GM12878 (cell line): ENCODE results near the gene GJB6. TPM values are rescaled to one million over a fixed set of nuclear protein-coding genes. Genes with fewer than 3 reads are reported as not detected.

Source experiments
- ATAC-seq: fragments of 200-7000 bp; cut with Tn5 transposase; 3 replicates; pipeline ENCODE4 v1.9.1; 2020; ENCODE audit warnings: mild to moderate bottlenecking, moderate library complexity
- BruUV-seq: library from RNA; stranded (reverse); fragments of 400-500 nt; replicated peaks from 2 replicates; lab custom pipeline; 2021; lab: Mats Ljungman, UMichigan
- CTCF ChIA-PET: fragments of 300-600 bp; sonication (Branson Sonifier 250); formaldehyde crosslinking; extraction: SDS; loops from one replicate; lab custom pipeline; 2021; ENCODE audit warnings: inconsistent platforms; lab: Yijun Ruan, JAX
- POLR2A ChIA-PET: fragments of 350-600 bp; formaldehyde crosslinking; extraction: SDS; loops from one replicate; lab custom pipeline; 2021; ENCODE audit warnings: inconsistent platforms; lab: Charles Lee
- RAD21 ChIA-PET: fragments of 300-600 bp; sonication (Branson Sonifier 250); formaldehyde crosslinking; loops from one replicate; lab custom pipeline; 2023; ENCODE audit warnings: antibody characterized with exemption; ENCODE audit not compliant: unreplicated experiment; lab: Charles Lee
- SMC1A ChIA-PET: fragments of 300-600 bp; sonication (Branson Sonifier 250); formaldehyde crosslinking; loops from one replicate; lab custom pipeline; 2023; ENCODE audit not compliant: unreplicated experiment, uncharacterized antibody; lab: Charles Lee
- DNase-seq: peaks from one replicate; pipeline ENCODE4 v3.0.0-alpha.2; 2011; ENCODE audit warnings: low read depth, low spot score
- FAIRE-seq: peaks from 3 replicates; lab custom pipeline; 2011; peaks lifted over from hg19 to GRCh38; lab: Jason Lieb, UNC
- H2AFZ ChIP-seq: 2 replicates; pipeline ENCODE4 v1.6.0; 2011; ENCODE audit warnings: low read depth, low read length, control low read depth; ENCODE audit not compliant: control insufficient read depth
- H3K27ac ChIP-seq: 2 replicates; pipeline ENCODE4 v1.5.1; 2011; ENCODE audit warnings: control low read depth; ENCODE audit not compliant: control insufficient read depth, insufficient read depth
- H3K27me3 ChIP-seq, 2 experiments: replicated peaks in 1 of 2; 2 replicates each; pipeline versions ENCODE4 v1.6.0 to v1.6.1; 2011; ENCODE audit warnings: low read length in 1 of 2; ENCODE audit not compliant: control insufficient read depth in 2 of 2, insufficient read depth in 2 of 2
- H3K36me3 ChIP-seq, 2 experiments: 2 replicates each; pipeline ENCODE4 v1.5.1; 2011; ENCODE audit warnings: low read length in 1 of 2; ENCODE audit not compliant: control insufficient read depth in 2 of 2, insufficient read depth in 2 of 2
- H3K4me1 ChIP-seq: 2 replicates; pipeline ENCODE4 v1.6.1; 2011; ENCODE audit warnings: mild to moderate bottlenecking, low read length, moderate library complexity, mixed read lengths; ENCODE audit not compliant: control insufficient read depth, insufficient read depth
- H3K4me2 ChIP-seq: 2 replicates; pipeline ENCODE4 v1.6.0; 2011; ENCODE audit warnings: control low read depth; ENCODE audit not compliant: control insufficient read depth, insufficient read depth
- H3K4me3 ChIP-seq: fragments of 200-600 bp; sonication (generic); 2 replicates; pipeline ENCODE4 v1.5.1; 2016
- H3K79me2 ChIP-seq: 2 replicates; pipeline ENCODE4 v1.6.0; 2011; ENCODE audit warnings: low read length; ENCODE audit not compliant: control insufficient read depth, insufficient read depth
- H3K9ac ChIP-seq: 2 replicates; pipeline ENCODE4 v1.8.0; 2011; ENCODE audit warnings: low read length, control low read depth, mixed read lengths; ENCODE audit not compliant: control insufficient read depth, insufficient read depth
- H3K9me3 ChIP-seq: replicated peaks from 3 replicates; pipeline ENCODE4 v1.5.1; 2011; ENCODE audit warnings: mild to moderate bottlenecking, low read length; ENCODE audit not compliant: control insufficient read depth, insufficient read depth
- H4K20me1 ChIP-seq: 2 replicates; pipeline ENCODE4 v1.6.0; 2011; ENCODE audit not compliant: control insufficient read depth, insufficient read depth
- ATF7 ChIP-seq: fragments of 450-650 bp; IDR thresholded peaks from 2 replicates; pipeline ENCODE4 v1.6.1; 2016; ENCODE audit warnings: low read depth, mild to moderate bottlenecking
- BCL11A ChIP-seq: IDR thresholded peaks from 2 replicates; pipeline ENCODE4 v1.6.1; 2011; ENCODE audit warnings: low read depth, low read length
- BHLHE40 ChIP-seq, 2 experiments: fragments of 450-650 bp in 1 of 2; IDR thresholded peaks; 2 replicates each; pipeline ENCODE4 v1.6.1; 2011 to 2017; ENCODE audit warnings: low read depth in 2 of 2, borderline replicate concordance in 1 of 2, improper control_type of control experiment in 1 of 2, low read length in 1 of 2, mild to moderate bottlenecking in 1 of 2
- BRCA1 ChIP-seq: IDR thresholded peaks from 2 replicates; pipeline ENCODE4 v1.6.1; 2011; ENCODE audit warnings: low read depth, low read length, improper control_type of control experiment
- ESRRA ChIP-seq: IDR thresholded peaks from 2 replicates; pipeline ENCODE4 v1.6.1; 2012; ENCODE audit warnings: mild to moderate bottlenecking, low read length, improper control_type of control experiment
- HDAC6 ChIP-seq: fragments of 200-600 bp; sonication (generic); IDR thresholded peaks from one replicate; pipeline ENCODE4 v1.8.0; 2017; ENCODE audit warnings: antibody characterized with exemption; ENCODE audit not compliant: unreplicated experiment
- HDGF ChIP-seq: fragments of 450-650 bp; IDR thresholded peaks from 2 replicates; pipeline ENCODE4 v1.6.1; 2016; ENCODE audit warnings: antibody characterized with exemption
- MTA2 ChIP-seq: fragments of 450-650 bp; IDR thresholded peaks from 2 replicates; pipeline ENCODE4 v1.6.1; 2016; ENCODE audit warnings: low read depth, mild to moderate bottlenecking, moderate library complexity
- NFXL1 ChIP-seq: fragments of 450-650 bp; IDR thresholded peaks from 2 replicates; pipeline ENCODE4 v1.6.1; 2017; ENCODE audit warnings: antibody characterized with exemption, mild to moderate bottlenecking, borderline replicate concordance
- NFYA ChIP-seq: IDR thresholded peaks from 2 replicates; pipeline ENCODE4 v1.6.1; 2011; ENCODE audit warnings: low read depth, mild to moderate bottlenecking, low read length, improper control_type of control experiment, borderline replicate concordance
- RBBP5 ChIP-seq: fragments of 200-600 bp; sonication (generic); conservative IDR thresholded peaks from 2 replicates; pipeline ENCODE4 v1.6.1; 2016
- SIN3A ChIP-seq: IDR thresholded peaks from 2 replicates; pipeline ENCODE4 v1.6.1; 2012; ENCODE audit warnings: low read depth, low read length, improper control_type of control experiment
- SIX5 ChIP-seq: IDR thresholded peaks from 2 replicates; pipeline ENCODE4 v1.6.1; 2011; ENCODE audit warnings: mild to moderate bottlenecking, low read depth, low read length, moderate library complexity; ENCODE audit not compliant: severe bottlenecking
- SP1 ChIP-seq: IDR thresholded peaks from one replicate; pipeline ENCODE4 v1.6.1; 2011; ENCODE audit warnings: low read depth, low read length
- STAT1 ChIP-seq: fragments of 450-650 bp; conservative IDR thresholded peaks from 2 replicates; pipeline ENCODE4 v1.6.1; 2014; ENCODE audit warnings: antibody characterized with exemption, mild to moderate bottlenecking
- SUZ12 ChIP-seq: fragments of 200-600 bp; sonication (generic); IDR thresholded peaks from one replicate; pipeline ENCODE4 v1.6.1; 2018; ENCODE audit warnings: antibody characterized with exemption, mild to moderate bottlenecking; ENCODE audit not compliant: unreplicated experiment
- TARDBP ChIP-seq: IDR thresholded peaks from 2 replicates; pipeline ENCODE4 v1.6.1; 2016; ENCODE audit warnings: borderline replicate concordance
- ZNF207 ChIP-seq: fragments of 450-650 bp; IDR thresholded peaks from 2 replicates; pipeline ENCODE4 v1.6.1; 2014; ENCODE audit warnings: antibody characterized with exemption, mild to moderate bottlenecking, borderline replicate concordance
- WGBS: methylation state at CpG from one replicate; pipeline ENCODE4 v1.1.6; 2016; ENCODE audit warnings: low lambda C conversion rate; ENCODE audit not compliant: insufficient replicate concordance, insufficient coverage; ENCODE audit errors: missing lambda C conversion rate; 5-methylcytosine and 5-hydroxymethylcytosine counted together
- in situ Hi-C: fragments of 300-500 bp; cut with MboI; formaldehyde crosslinking; loops from 9 replicates; pipeline ENCODE4 v1.14.3; 2018; ENCODE audit warnings: mixed read lengths
- intact Hi-C: fragments of 100-400 bp; cut with micrococcal nuclease; formaldehyde crosslinking; loops from one replicate; pipeline ENCODE4 v1.14.2; 2022; ENCODE audit not compliant: unreplicated experiment
- polyA plus RNA-seq, 11 experiments: library from polyadenylated mRNA; depleted of rRNA in 4 of 11; unstranded in 6 of 11; stranded (reverse) in 5 of 11; fragments of >200 nt; fragmentation: Nextera tagmentation in 4 of 11; fragmentation: Illumina TruSeq in 1 of 11; extraction: Ambion mirVana in 4 of 11; extraction: Trizol in 1 of 11; gene quantifications; 1 replicate in 1 of 11; 2 replicates in 10 of 11; pipeline versions ENCODE4 v1.2.1 to v1.2.3, GENCODE V29; 2011 to 2016; ENCODE audit warnings: inconsistent platforms in 2 of 11, missing spikeins in 2 of 11, low read depth in 1 of 11
- total RNA-seq, 4 experiments: library from RNA; depleted of rRNA in 3 of 4; stranded (reverse); fragments of >200 nt in 3 of 4; fragmentation: Illumina TruSeq in 1 of 4; extraction: Trizol in 1 of 4; gene quantifications; 2 replicates each; pipeline versions ENCODE4 v1.2.1 to v1.2.3, GENCODE V29; 2013 to 2021

Gene GJB6
- total and polyA plus RNA-seq, 10 of the 15 experiments (the other 5 are each of a cell fraction or from before 2014, with no cell fraction given) = 0.03 TPM; not detected in 9

GRCh38 chr13:20272588-20273171 lies 40.6 kb upstream of the GJB6 start:
- WGBS = 39% methylated on average over 17 of the region's 17 CpGs
- no peaks in the 10 kb centered on the region for H3K36me3 ChIP-seq
- RAD21 ChIA-PET = no interaction called here
- ATAC-seq = no peak
- H3K27me3 ChIP-seq = no peaks in the 10 kb centered on the region
- H3K4me2 ChIP-seq = no peak overlapping the region
- in situ Hi-C loops (no loop called here), intact Hi-C loops (no loop called here)
- H3K4me1 ChIP-seq = no peaks in the 10 kb centered on the region
- no peak overlapping the region for H2AFZ ChIP-seq
- no peaks in the 10 kb centered on the region for H3K79me2 ChIP-seq
- no peak overlapping the region for H3K9ac ChIP-seq
- BruUV-seq = no TSS peak
- TF ChIP-seq NFXL1 (no peak), ZNF207 (no peak), HDAC6 (no peak), HDGF (no peak), SUZ12 (no peak), SP1 (no peak), BRCA1 (no peak), TARDBP (no peak), SIN3A (no peak), BHLHE40 (IDR thresholded peaks at IDR 0.05; ENCODE audit: borderline replicate concordance in 1 of 2, low read depth in 2 of 2, low read length in 1 of 2) (no peak), ESRRA (no peak), RBBP5 (no peak), SIX5 (no peak), BCL11A (no peak), ATF7 (no peak), NFYA (no peak), STAT1 (no peak), MTA2 (no peak)
- no peak for FAIRE-seq
- no peaks in the 10 kb centered on the region for H3K9me3 ChIP-seq
- H4K20me1 ChIP-seq = no peaks in the 10 kb centered on the region
- no peak overlapping the region for H3K4me3 ChIP-seq
- H3K27ac ChIP-seq = no peak overlapping the region
- SMC1A ChIA-PET = no interaction called here
- no peak for DNase-seq
- POLR2A ChIA-PET = no interaction called here
- CTCF ChIA-PET = no interaction called here
